Measurements from ENCODE around the gene RPS4Y1.
"Not testable (repeated sequence)": the region's sequence is repeated elsewhere in the genome, so short reads cannot be mapped to it uniquely, and the experiment has no call there.

Gene RPS4Y1

DNA sequence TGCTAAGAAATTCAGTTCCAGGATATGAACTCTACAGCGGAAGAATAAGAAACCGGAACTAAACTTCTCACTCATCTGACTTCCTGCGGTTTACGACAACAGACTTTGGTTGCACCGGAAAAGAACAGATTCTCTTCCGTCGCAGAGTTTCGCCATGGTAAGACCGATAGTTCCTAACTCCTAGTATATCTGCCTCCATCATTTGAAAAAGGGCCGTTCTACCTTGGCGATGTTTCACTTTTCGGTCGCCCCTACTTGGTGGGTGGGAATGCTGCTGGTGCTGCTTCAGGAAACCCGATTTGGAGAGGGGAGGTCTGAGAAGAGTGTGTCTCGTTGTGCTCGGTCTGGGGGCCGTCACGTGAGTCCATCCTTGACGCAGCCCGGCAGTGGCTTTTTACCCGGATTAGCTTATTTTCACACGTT is at the start of gene RPS4Y1:
TSS of gene RPS4Y1 (plus strand) at position 132 of the 423 bp plus-strand sequence. CDS start at position 155, 23 bp downstream.
- DNase-seq: peak; percentile 60

DNA sequence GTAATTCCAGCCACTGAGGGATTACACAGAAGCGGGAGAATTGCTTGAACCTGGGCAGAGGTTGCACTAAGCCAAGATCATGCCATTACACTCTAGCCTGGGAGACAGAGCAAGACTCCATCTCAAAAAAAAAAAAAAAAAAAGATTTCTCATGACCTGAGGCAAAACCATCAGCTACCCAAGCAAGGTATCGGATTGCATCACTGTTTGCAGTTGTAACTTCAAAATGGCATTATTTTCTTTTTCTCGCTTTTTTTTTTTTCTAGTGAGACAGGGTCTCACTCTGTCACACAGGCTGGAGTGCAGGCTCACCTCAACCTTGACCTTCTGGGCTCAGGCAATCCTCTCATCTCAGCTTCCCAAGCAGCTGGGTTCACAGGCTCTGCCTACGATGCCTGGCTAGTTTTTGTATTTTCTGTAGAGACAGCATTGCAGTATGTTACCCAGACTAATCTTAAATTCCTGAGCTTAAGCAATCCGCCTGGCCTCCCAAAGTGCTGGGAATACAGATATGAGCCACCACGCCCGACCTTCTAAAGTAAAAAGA is 44.4 kb upstream of the RPS4Y1 start:
- DNase-seq: no peak

DNA sequence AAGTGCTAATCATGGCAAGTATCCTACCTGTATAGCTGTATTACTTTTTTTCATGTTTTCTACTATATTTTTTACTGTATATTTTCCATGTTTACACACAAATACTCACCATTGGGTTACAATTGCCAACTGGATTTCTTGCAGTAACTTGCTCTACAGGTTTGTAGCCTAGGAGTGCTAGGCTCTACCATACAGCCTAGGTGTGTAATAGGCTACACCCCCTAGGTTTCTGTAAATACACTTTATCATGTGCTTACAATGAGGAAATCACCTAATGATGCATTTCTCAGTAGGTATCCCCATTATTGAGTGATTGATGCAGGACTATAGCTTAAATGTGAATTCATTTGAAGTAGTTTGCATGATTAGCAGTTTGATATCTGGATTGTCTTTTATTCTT is 43.4 kb upstream of the RPS4Y1 start:
- DNase-seq: no peak

DNA sequence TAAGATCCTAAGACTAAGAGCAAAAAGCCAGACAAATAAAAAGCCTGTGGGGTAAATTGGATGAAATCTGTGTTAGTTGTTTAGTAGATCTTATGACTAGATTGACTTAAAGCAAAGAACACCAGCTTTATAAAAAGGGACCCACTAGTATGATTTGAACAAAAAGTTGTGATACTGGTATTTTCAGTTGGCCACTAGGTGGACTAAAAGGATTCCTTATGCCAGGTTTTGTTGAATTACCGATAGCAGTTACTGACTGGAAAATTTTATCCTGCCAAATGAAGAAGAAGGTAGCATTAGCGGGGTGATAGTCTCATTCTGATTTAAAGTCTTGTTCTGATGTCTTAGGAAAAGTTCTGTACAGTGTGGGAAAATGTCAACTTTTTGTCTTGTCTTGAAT is 41.2 kb upstream of the RPS4Y1 start:
- DNase-seq: no peak

DNA sequence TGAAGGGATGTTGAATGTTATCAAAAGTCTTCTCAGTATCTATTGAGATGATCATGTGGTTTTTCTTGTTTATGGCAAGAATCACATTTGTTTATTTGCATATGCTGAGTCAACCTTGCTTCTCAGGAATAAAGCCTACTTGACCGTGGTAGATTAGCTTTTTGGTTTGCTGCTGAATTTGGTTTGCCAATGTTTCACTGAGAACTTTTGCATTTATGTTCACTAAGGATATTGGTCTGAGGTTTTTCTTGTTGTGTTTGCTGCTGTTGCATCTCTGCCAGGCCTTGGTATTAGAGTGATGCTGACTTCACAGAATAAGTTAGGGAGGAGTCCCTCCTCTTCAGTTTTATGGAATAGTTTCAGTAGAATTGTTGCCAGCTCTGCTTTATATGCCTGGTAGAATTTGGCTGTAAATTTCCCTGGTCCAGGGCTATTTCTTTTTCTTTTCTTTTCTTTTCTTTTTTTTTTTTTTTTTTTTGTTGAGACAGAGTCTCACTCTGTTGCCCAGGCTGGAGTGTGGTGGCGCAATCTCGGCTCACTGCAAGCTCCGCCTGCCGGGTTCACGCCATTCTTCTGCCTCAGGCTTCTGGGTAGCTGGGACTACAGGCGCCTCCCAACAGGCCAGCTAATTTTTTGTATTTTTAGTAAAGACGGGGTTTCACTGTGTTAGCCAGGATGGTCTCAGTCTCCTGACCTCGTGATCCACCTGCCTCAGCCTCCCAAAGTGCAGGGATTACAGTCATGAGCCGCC is 24.1 kb upstream of the RPS4Y1 start:
- not testable (repeated sequence) for DNase-seq

DNA sequence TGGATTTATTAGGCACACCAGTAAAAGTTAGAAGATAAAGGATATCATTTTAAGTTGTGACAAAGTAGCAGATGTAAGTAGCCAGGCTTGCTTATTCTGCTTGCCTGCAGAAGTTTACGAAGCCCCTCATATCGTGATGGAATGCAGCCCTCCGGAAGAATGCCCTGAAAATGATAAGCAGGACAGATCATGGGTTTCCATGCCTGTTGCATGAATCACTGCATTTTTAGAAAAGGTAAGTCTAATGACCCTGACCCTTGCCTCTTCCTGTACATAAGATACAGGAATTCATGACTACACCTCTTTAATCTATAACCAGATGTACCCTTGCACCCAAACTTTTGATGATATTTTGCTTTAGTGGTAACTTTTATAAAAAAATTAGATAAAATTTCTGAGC is 16.9 kb upstream of the RPS4Y1 start:
- DNase-seq: no peak

DNA sequence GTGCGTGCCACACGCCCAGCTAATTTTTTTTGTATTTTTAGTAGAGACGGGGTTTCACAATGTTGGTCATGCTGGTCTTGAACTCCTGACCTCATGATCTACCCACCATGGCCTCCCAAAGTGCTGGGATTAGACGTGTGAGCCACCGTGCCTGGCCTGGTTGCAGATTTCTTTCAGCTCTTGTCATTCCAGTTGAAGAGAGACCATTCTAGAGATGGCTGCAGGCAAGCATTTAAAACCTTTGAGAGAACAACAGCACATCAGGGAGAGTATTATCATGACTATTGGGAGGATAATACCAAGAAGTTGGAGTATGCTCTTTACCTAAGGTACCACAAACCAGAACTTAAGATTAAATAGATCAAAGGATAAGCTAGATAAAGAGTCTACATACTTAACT is 12.9 kb upstream of the RPS4Y1 start:
- DNase-seq: no peak

DNA sequence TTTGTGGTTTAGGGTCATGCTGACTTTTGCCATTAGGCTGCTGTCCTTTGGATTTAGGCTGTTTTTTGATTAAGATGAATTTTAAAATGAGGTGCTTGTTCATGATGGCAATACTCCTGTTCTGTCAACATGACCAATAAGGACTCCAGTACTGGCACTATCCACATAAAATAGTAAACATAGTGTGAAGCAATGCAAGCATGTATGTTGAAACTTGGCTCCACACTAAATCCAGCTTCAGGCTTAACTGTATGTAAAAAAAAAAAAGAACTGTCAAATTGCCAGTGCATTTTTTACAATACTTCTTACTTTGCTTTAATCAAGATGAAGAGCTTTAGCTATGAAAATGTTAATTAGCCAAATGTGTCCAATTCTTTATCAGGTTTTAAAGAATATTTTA is 6.2 kb upstream of the RPS4Y1 start:
- no peak for DNase-seq

DNA sequence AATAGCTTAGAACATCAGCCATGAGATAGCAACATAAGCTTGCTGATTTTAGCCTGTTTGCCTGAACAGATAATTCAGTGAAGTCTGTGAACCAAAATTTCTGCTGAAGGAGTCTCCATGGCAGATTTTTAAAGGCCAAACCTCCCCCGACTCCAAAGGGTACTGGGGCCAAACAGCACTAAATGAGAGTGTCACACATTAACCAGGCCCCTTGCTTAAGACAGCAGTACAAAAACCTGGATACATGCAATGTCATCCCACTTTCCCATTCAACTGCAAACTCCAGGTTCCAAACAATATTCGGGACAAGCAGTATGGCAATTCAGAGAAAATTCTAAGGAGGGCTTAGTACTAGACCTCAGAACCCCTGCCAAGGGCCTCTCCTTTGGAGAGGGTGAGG is 4.3 kb upstream of the RPS4Y1 start:
- DNase-seq: no peak

DNA sequence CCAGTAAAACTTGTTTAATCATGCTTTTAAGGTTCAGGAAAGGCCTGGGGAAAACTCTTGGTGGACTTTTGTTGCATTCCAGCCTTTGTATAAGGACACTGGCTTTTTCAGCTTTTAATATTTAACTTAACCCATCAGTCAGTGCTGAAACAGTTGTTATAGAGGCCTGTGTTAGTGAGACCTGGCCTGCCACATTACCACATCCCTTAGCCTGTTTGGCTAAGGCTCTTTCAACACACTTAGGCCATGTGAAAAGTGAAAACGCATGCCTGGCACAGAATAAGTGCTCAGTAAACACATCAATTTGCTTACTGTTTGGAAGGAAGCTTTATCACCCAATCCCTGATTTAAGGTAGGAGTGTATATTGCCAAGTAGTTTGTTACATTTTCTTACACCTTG is 3.5 kb upstream of the RPS4Y1 start:
- DNase-seq: no peak

DNA sequence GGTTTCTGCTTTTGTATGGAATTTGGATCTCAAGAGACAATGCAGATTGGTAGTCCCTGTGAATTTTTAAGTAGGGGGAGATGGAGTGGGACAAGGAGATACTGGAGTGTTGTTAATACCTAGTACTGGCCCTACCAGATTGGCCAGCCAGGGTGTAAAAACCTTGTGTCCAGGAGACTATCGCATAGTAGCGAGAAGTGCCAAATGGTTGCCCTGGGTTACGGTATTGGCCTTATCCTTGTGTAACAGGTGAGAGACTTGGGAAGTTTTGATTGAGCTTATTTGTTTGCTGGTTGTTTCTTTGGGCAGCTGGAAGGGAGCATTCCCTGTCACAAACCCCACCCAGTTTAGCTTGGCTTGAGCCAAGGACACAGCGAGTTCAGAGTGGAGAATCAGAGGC is 5.4 kb downstream of the RPS4Y1 start:
- DNase-seq: no peak

DNA sequence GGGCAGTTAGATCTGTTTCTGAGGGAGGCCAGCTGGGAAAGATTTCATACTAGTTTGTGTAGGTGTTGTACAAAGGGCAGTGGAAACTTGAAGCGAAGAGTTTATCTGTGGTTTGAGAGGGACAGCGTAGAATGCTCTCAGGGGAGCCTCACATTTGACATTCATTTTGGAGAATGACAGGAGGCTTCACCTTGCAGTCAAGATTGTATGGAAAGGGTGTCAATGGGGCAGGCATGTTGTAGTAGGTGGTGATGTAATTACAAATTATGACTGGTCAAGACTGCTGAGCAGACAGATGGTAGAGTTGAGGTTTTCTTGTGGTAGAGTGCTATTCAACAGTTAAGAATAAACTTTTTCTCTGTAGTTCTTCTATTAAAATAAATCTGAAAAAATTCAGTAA is 7.0 kb downstream of the RPS4Y1 start:
- no peak for DNase-seq

DNA sequence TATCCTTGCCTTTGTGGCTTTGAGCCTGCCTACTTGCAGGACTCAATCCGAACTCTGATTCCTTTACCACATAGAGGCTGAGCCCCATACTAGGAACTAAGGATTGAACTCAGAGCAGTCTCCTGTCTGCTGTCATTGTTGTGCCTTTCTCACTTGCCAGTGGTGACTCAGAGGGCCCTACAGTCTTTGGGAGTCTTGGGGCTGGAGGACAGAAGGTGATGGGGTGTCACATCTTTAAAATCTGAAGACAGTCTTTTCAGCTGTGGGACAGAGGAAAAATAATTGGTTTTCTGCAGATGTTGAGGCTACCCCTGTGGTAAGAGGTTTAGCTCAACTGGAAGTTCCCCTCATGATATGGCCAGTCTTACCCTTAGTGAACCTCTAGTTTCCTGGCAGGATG is 8.0 kb downstream of the RPS4Y1 start:
- DNase-seq: no peak

DNA sequence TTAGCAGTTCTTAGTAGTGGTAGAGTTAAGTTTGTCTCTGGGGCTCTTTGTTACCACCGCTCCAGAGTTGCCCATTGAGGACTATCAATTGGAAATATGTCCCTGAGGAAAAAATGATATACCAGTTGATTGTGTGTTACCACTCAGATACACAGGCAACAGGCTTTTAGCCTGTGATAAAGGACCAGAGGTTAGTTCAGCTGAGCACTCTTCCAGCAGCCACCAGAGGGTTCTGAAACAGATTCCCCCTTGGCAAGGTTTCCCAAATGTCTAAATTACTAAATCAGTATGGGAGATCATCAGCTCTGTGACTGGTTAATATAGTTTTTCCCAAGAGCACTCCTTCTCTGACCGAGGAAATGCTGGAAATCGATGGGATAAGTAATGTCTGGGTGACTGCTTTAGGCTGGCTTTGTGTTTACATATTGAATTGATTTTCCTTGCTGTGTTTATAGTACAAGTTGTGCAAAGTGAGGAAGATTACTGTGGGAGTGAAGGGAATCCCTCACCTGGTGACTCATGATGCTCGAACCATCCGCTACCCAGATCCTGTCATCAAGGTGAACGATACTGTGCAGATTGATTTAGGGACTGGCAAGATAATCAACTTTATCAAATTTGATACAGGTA is 12.9 kb downstream of the RPS4Y1 start:
- no peak for DNase-seq

DNA sequence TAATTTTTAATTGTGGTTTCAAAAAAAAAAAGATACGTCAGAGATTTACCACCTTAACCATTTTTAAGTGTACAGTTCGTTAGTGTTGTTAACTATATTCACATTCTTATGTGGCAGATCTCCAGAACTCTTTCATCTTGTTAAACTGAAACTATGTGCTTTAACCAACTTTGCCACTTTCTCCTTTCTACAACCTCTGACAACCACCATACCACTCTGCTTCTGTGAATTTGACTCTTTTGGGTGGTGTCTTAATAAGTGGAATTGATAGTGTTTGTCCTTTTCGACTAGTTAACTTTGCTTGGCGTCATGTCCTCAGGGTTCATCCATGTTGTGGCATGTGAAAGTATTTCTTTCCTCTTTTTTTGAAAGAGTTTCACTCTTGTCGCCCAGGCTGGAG is 15.7 kb downstream of the RPS4Y1 start:
- DNase-seq: no peak

DNA sequence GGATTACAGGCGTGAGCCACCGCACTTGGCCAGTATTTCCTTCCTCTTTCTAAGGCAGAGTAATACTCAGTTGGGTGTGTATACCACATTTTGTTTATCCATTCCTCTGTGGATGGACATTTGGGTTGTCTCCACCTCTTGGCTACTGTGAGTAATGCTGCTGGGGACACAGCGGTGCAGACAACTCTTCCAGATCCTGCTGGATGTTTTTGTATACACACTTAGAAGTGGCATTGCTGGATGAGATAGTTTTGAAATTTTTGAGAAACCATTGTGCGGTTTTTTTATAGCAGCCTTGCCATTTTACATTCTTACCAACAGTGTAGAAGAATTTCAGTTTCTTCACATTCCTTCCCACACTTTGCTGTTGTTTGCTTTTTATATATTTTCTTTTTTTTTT is 16.3 kb downstream of the RPS4Y1 start:
- no peak for DNase-seq

DNA sequence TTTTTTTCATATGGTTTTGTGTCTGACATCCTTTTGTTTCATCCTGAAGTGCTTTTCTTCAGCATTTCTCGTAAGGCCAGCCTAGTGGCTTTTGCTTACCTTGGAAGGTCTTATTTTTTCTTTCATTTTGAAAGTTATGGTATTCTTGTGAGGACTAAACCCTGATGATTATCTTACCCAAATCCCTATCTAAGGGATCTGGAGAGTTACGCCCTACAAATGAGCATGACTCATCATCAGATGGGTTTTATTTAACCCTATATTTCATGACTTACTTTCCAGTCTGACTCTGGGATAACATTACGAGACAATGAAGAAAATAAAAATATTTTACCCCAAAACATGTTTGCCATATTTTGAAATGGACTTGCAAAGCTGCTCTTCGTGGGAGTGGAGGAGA is 18.4 kb downstream of the RPS4Y1 start:
- no peak for DNase-seq

DNA sequence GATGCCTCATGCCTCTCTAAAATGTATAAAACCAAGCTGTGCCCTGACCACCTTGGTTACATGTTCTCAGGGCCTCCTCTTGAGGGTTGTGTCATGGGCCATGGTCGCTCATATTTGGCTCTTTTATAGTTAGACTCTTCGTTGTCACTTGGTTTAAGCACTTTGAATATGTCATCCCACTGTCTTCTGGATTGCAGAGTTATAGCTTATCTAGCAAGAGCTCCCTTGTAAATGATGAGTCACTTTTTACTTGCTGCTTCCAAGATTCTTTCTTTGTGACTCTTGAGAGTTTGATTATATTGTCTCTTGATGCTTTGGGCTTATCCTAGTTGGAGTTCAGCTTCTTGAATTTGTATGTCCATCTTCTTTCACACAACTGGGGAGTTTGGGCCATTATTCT is 19.1 kb downstream of the RPS4Y1 start:
- DNase-seq: no peak

DNA sequence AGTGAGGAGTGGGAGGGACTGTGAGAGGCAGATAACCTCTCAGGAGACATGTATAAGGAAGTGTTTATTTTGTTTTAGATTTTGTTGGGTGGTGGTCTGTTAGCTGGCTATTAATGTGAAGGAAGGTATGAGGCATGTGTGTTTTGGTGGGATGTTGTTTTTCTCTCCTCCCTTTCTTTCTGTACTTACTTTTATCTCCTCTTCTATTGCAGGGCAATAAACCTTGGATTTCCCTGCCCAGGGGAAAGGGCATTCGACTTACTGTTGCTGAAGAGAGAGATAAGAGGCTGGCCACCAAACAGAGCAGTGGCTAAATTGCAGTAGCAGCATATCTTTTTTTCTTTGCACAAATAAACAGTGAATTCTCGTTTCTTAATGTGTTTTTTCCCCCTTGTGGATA is 25.2 kb downstream of the RPS4Y1 start:
- DNase-seq: no peak

DNA sequence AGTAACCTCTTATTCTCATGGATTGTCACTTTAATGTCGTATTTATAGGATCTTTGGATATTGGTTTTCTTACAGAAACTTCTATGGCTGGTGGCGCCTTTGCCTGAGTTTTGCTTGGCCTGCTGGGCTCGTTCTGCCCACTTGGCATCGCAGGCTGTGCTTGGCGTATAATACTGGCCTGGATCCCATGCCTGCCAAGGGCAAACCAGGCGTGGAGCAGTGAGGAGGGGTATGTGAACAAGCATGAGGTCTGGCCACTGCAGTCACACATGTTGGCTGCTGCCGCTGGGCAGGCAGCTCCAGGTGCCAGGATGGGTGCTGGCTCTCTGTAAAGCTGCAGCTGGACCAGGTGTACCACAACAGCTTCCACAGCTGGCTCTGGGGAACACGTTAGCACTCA is 26.1 kb downstream of the RPS4Y1 start:
- DNase-seq: no peak

DNA sequence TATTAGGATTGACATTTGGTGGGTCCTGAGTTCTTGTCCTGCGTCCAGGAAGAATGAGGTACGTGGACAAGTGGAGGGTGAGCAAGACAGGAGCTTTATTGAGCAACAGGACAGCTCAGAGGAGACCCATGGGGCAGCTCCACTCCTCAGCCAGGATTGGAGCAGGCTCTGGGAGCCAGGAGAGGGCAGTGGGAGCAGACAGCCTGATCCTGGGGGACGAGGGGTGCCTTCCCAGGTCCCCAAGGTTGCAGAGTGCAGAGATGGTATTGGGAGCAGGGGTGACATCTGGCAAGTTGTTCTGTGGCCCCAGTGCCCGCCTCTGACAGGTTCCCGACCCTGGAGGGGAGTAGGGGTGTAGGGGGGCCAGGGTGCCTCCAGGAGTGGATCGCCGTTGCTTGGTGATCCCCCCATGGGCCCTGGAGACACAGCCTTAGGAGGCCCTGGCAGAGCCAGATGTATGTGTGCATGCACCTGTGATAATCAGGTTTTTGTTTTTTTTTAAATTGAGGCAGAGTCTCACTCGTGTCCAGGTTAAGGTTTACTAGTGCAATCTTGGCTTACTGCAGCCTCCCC is 26.7 kb downstream of the RPS4Y1 start:
- DNase-seq: no peak

DNA sequence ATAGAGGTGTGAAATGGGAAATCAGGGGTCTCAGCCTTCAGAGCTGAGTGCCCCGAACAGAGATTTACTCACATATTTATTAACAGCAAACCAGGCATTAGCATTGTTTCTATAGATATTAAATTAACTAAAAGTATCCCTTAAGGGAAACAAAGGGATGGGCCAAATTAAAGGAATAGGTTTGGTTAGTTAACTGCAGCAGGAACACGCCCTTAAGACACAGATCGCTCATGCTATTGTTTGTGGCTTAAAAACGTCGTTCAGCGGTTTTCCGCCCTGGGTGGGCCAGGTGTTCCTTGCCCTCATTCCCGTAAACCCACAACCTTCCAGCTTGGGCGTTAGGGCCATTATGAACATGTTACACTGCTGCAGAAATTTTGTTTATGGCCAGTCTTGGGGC is 30.8 kb downstream of the RPS4Y1 start:
- DNase-seq: not testable (repeated sequence)

DNA sequence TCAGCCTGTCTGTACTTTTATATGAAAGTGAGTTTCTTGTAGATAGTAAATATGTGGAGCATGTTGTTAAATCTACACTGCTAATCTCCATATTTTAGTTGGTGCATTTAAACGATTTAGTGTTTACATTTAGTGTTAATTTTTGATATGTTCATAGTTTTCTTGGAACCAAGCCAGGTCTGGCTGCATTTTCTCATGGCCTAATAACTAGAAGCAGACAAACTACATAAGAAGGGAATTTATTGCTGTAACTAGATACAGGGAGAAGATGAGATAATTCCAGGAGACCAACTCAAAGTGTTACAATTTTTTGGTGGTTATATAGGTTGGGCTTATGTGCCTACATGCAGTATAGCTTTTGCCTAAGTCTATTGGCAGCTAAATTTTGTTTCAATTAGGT is 32.8 kb downstream of the RPS4Y1 start:
- no peak for DNase-seq

DNA sequence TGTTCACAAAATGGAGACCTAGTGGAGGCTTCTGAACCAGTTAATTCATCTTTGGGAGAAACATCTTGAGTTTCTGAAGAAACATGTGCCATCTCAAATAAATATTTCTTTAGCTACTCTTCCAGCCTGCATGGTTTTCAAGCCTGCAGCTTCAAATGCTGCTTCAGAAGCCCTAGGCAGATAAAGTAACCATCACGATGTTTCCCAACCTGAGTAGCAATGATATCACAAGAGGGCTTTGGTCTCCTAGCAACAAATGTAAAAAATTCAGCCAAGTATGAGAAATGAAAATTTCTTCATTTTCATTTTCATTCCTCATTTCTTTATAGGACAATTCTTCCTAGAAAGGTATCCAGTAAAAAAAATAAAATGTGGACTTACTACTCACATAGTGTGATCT is 42.2 kb downstream of the RPS4Y1 start:
- DNase-seq: no peak

Measured in right hindlimb (tissue), 1 donor.